ENCODE results near the gene TMEM89.

DNA sequence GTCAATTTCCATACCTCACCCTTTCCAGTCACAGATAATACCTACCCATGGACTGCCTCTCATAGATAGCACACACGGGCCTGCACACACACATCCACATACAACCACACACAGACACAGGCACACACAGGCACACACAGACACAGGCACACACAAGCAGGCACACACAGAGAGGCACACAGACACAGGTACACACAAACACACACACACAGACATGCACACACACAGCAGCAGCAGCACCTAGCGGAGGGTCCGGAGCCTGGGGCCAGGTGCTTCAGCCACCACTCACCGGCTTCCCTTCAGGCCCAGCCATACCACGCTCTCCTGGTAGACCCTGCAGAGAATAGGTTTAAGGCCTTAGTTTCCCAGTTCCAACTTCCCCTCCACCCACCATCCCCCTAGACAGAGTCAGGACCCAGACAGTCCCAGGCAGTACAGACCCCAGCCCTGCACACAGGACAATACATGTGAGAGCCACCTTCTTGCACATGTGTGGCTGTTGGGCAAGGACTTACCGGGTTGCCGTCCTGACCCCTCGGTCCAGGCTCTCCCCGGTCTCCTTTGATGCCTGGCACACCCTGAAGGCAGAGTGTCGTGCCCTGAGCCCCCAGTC, 47.5 kb downstream of the TMEM89 start:
- TF ChIP-seq EZH2 (IDR thresholded peaks at IDR 0.05; ENCODE audit: low read depth, unreplicated experiment) (no peak), POLR2AphosphoS5 (IDR thresholded peaks at IDR 0.05; ENCODE audit: low read depth) (no peak), EZH2phosphoT487 (IDR thresholded peaks at IDR 0.05; ENCODE audit: unreplicated experiment) (no peak), ZNF331 (CRISPR knock-in tag; IDR thresholded peaks at IDR 0.05; ENCODE audit: low read depth) (no peak), STAT1 (IDR thresholded peaks at IDR 0.05; ENCODE audit: unreplicated experiment) (no peak), CREB1 (CRISPR knock-in tag; IDR thresholded peaks at IDR 0.05; ENCODE audit: low read depth) (no peak), ZNF114 (CRISPR knock-in tag; IDR thresholded peaks at IDR 0.05) (no peak)
- TF ChIP-seq, protein P1, sequence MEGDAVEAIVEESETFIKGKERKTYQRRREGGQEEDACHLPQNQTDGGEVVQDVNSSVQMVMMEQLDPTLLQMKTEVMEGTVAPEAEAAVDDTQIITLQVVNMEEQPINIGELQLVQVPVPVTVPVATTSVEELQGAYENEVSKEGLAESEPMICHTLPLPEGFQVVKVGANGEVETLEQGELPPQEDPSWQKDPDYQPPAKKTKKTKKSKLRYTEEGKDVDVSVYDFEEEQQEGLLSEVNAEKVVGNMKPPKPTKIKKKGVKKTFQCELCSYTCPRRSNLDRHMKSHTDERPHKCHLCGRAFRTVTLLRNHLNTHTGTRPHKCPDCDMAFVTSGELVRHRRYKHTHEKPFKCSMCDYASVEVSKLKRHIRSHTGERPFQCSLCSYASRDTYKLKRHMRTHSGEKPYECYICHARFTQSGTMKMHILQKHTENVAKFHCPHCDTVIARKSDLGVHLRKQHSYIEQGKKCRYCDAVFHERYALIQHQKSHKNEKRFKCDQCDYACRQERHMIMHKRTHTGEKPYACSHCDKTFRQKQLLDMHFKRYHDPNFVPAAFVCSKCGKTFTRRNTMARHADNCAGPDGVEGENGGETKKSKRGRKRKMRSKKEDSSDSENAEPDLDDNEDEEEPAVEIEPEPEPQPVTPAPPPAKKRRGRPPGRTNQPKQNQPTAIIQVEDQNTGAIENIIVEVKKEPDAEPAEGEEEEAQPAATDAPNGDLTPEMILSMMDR (conservative IDR thresholded peaks at IDR 0.05; ENCODE audit: low read depth in 2 of 2), result no peak
- TF ChIP-seq, protein P2, sequence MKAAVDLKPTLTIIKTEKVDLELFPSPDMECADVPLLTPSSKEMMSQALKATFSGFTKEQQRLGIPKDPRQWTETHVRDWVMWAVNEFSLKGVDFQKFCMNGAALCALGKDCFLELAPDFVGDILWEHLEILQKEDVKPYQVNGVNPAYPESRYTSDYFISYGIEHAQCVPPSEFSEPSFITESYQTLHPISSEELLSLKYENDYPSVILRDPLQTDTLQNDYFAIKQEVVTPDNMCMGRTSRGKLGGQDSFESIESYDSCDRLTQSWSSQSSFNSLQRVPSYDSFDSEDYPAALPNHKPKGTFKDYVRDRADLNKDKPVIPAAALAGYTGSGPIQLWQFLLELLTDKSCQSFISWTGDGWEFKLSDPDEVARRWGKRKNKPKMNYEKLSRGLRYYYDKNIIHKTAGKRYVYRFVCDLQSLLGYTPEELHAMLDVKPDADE (IDR thresholded peaks at IDR 0.05), result no peak
- TF ChIP-seq, protein P3, sequence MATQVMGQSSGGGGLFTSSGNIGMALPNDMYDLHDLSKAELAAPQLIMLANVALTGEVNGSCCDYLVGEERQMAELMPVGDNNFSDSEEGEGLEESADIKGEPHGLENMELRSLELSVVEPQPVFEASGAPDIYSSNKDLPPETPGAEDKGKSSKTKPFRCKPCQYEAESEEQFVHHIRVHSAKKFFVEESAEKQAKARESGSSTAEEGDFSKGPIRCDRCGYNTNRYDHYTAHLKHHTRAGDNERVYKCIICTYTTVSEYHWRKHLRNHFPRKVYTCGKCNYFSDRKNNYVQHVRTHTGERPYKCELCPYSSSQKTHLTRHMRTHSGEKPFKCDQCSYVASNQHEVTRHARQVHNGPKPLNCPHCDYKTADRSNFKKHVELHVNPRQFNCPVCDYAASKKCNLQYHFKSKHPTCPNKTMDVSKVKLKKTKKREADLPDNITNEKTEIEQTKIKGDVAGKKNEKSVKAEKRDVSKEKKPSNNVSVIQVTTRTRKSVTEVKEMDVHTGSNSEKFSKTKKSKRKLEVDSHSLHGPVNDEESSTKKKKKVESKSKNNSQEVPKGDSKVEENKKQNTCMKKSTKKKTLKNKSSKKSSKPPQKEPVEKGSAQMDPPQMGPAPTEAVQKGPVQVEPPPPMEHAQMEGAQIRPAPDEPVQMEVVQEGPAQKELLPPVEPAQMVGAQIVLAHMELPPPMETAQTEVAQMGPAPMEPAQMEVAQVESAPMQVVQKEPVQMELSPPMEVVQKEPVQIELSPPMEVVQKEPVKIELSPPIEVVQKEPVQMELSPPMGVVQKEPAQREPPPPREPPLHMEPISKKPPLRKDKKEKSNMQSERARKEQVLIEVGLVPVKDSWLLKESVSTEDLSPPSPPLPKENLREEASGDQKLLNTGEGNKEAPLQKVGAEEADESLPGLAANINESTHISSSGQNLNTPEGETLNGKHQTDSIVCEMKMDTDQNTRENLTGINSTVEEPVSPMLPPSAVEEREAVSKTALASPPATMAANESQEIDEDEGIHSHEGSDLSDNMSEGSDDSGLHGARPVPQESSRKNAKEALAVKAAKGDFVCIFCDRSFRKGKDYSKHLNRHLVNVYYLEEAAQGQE (IDR thresholded peaks at IDR 0.05; ENCODE audit: unreplicated experiment), result no peak

Measured in GM23338 (cell line).